GM20431 (cell line): ENCODE data around the gene UPF1.

Source experiments
- in situ Hi-C: fragments of 300-500 bp; cut with MseI, MboI; formaldehyde crosslinking; loops from one replicate; pipeline ENCODE4 v1.15.0; 2020; ENCODE audit warnings: low sequenced_read_pairs; ENCODE audit not compliant: unreplicated experiment

UPF1 gene

DNA sequence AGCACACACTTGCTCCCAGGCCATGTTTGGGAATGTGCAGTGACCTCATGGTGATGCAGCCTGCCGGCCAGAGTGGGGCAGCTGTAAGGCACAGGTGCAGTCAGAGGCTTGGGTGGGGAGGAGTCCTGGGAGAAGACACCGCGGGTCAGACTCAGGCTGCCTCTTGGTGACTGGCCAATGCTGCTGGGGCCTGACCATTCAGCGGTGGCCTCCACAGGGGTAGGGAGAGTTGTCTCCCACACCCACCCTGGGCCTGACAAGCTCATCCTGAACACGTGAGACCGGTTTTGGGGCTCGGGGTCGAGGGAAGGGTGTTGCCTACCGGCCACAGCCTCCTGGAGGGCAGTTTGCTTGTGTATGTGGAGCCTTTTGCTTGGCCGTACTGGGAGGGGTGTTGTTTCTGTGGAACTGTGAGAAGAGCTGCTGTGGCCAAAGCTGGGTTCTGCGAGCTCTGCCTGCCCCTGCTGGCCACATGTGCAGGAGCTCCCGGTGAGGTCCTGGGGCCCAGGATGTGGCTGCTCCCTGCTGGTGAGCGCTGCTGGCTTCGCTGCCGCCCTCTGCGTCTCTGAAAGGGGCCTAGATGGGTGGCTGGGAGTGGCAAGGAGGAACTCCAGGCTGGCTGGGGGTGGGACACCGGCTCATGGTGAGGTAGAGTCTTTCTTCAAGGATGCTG, 22.1 kb downstream of the UPF1 start:
- in situ Hi-C loops: no loop called here

DNA sequence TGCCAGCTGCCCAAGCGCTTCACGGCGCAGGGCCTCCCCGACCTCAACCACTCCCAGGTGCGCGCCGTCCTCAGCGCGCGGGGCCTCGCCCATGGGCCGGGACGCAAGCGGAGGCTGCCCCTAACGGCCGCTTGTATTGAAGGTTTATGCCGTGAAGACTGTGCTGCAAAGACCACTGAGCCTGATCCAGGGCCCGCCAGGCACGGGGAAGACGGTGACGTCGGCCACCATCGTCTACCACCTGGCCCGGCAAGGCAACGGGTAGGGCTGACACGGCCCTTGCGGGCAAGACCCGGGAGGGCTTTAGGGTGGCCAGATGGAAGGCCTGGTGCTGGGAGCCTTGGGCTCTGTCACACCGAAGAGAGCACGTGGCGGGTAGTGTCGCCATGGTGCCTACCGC, 23.2 kb downstream of the UPF1 start:
- in situ Hi-C loops: no loop called here

DNA sequence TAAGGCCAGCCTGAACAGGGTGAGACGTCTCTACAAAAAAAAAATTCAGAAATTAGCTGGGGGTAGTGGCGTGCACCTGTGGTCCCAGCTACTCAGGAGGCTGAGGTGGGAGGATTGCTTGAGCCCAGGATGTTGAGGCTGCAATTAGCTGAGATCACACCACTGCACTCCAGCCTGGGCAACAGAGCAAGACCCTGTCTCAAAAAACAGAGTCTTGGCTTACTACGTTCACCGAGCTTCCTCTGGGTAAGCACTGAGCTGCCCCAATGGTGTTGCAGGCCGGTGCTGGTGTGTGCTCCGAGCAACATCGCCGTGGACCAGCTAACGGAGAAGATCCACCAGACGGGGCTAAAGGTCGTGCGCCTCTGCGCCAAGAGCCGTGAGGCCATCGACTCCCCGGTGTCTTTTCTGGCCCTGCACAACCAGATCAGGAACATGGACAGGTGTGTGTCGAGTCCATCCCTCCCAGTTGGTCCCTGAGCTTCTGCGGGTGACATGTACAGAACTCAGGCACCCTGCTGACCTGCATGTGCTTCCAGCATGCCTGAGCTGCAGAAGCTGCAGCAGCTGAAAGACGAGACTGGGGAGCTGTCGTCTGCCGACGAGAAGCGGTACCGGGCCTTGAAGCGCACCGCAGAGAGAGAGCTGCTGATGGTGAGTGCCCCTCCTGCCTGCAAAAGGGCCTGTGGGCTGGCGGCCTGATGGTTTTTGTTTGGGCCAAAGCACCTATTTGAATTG, 24.1 kb downstream of the UPF1 start:
- in situ Hi-C loops: no loop called here

DNA sequence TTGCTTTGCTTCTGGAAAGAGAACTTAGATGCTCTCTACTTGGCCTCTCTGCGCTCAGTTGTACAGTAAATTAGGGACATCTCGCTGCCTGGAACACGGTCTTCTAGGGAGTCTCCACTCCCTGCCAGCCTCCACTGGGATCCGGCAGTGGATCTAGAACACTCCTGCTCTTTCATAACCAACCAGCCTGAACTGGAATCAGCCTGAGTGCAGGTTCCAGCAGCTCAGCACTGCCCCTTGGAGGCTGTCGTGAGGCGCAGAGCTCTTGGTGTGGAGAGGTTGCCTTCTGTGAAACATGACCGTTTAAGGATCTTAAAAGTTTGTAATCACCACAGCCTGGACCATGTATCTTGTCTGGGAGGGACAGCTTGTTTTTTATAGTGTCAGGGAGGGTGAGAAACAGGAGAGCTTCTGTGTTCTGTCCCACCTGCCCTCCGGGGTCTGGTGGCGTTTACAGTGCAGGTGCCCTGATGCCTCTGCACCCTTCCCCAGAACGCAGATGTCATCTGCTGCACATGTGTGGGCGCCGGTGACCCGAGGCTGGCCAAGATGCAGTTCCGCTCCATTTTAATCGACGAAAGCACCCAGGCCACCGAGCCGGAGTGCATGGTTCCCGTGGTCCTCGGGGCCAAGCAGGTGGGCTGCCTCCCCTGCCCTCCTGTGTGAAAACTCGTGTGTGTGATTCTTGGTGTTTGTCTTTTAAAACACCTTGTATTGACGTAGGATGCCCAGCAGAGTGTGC, 24.8 kb downstream of the UPF1 start:
- in situ Hi-C loops: no loop called here

DNA sequence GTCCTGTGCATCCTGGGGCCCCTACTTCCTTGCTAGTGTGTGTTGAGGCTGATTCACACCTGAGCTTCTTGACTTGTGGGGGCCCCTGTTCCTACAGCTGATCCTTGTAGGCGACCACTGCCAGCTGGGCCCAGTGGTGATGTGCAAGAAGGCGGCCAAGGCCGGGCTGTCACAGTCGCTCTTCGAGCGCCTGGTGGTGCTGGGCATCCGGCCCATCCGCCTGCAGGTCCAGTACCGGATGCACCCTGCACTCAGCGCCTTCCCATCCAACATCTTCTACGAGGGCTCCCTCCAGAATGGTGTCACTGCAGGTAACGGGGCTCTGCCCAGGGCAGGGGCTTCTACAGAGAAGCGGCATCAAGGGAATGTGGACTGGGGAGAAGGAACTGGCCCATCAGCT, 25.5 kb downstream of the UPF1 start:
- in situ Hi-C loops: no loop called here

DNA sequence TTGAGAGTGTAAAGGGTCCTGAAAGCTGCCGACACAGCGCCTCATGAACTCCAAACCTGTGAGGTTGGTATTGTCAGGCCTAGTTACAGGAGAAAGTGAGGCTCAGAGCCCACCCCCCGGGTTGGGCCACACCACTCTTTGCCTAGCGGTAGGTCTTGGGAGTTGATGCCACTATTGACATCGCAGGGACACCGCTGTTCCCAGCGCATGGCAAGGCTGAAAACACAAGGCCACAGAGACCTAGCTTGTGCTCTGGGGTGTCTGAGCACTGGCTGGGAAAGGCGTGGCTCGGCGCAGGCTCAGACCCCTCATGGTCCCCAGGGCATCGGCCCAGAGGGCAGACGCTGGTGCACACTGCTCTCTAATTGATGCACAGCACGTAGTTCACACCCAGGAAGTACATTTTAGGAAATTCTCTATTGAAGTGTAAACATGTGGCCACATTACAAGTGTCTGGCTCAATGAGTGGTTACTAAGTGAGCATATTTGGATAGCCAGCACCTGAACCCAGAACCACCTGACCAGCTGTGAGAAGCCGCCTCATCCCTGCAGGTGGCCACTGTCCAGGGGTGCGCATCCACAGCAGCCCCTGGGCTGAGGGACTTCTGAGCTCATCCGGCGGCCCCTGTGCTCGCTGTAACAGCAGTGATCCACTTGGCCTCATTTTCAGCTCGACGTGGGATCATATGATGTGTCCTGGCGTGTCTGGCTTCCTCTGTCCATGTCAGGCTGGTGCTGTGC, 27.3 kb downstream of the UPF1 start:
- in situ Hi-C loops: no loop called here

DNA sequence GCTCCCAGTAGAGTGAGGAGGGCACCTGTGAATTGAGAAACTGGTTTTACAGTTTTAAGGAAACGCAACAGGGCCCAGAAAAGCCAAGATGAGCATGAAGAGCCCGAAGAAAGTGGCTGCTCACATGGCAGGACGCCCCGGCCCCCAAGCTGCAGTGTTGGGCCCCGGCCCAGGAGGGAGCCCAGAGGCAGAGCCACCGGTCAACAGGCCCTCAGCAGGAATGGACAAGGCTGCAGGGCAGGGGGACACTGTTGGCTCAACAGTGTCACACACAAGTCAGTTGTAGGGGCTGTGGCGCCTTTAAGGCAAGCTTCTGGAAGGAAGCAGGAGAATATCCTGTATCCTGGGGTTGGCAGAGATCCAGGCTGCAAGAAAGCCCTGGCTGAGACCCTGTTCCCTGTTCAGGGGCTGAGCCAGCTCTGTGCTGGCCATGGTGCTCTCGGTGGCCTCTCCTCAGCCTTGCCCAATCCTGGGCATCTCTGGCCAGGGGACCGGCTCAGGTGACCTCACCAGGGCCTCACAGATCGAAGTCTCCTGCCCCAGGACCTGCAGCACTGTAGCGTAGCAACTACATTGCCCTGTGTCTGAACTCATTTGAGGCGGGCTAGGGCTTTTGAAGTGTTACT, 28.0 kb downstream of the UPF1 start:
- in situ Hi-C loops: no loop called here

DNA sequence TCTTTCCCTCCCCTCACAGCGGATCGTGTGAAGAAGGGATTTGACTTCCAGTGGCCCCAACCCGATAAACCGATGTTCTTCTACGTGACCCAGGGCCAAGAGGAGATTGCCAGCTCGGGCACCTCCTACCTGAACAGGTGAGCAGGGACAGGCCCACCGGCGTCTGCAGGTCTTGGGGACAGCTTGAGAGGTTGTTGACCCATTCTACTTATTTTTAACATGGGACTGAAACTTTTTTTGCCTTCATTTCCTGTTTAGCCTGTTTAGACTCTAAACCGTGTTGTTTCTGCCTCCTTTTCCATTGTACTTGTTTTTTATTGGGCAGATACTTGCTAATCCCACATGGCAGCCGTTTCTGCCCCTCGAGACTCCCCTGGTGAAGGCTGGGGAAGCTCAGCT, 28.5 kb downstream of the UPF1 start:
- in situ Hi-C loops: no loop called here

DNA sequence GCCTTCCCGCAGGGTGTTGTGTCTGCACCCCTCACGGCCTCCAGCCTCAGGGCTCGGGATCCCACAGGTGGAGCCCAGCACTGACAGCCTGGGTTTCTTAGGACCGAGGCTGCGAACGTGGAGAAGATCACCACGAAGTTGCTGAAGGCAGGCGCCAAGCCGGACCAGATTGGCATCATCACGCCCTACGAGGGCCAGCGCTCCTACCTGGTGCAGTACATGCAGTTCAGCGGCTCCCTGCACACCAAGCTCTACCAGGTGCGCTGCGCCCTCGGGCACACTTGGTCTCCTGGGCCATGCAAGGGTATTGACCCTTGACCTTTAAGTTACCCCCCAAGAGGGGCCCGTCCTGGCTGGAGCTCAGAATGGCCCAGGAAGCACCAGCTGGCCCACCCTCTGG, 29.0 kb downstream of the UPF1 start:
- in situ Hi-C loops: no loop called here

DNA sequence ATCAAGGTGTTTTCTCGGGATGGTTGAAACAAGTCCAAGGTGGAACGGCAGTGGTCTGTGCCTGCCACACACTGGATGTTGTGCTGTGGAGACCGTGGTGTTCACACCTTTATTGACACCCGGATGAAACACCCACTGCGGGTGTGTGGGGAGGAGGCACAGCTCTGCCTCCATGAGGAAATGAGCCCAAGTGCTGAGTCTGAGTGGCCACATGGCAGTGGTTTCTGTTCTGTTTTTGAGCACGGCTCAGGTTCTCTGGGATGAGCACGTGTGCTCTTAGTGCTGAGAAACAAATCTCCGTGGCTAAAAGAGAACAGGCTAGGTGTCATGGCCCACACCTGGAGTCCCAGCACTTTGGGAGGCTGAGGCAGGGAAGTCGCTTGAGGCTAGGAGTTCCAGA, 29.5 kb downstream of the UPF1 start:
- in situ Hi-C loops: no loop called here

DNA sequence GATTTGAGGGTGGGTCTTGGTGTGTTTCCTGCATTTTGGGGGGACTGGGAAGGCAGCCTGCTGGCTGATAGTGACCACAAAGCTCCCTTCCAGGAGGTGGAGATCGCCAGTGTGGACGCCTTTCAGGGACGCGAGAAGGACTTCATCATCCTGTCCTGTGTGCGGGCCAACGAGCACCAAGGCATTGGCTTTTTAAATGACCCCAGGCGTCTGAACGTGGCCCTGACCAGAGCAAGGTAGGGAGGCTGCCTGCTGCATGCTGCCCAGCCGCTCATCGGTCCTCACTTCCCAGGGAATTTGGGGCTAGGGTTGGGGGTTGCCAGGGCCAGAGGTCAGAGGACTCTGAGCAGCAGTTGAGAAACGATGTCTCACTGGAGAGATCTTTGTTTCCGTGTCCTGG, 30.2 kb downstream of the UPF1 start:
- in situ Hi-C loops: no loop called here

DNA sequence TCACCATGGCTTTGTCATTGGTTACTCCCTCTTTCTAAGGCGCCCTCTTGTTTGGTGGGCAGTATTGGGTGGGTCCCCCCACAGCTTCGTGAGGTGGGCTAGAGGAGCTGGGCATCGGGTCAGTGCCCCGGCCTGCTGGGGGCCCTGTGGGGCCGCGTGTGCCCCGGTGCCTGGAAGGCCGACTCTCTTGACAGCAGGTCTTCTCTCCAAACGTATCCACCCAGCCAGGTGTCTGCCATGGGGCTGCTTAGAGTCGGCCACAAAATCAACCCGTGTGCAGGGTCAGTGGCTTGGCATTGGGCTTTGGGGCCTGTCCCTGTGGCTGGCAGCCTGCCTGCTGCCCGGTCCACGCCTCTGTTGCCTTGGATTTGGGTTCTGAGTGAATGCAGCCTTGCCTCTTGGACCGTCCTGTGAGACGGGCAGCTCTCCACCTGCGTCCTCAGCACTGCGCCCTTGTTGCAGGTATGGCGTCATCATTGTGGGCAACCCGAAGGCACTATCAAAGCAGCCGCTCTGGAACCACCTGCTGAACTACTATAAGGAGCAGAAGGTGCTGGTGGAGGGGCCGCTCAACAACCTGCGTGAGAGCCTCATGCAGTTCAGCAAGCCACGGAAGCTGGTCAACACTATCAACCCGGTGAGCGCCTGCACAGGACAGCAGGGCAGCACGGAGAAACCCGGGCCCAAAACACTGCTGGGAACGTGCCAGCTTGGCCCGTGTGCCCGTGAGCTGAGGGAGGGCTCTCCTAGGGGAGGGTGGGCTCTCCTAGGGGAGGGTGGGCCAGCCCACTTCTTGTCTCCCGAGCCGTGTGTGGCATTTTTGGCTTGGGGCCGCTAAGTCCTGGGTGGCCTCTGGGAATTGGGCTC, 31.4 kb downstream of the UPF1 start:
- in situ Hi-C loops: no loop called here

DNA sequence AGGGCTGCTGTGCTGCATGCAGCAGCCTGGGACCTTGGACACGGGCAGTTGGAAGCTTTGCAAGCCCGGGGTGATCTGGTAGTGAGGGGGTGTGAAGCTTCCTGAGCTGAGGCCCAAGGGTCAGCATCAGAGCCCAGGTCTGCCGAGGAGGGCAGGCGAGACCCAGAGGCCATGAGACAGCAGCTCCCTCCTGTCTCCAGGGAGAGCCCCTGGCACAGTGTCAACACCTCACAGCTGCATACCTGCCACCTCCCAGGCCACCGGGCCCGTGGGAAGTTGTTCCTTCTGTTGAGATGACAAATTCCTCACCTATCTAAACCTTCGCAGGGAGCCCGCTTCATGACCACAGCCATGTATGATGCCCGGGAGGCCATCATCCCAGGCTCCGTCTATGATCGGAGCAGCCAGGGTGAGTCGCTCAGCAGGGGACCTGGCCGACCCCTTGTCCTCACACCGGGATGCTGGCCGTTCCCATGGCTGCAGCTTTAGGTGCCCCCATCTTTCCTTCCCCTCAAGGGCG, 32.1 kb downstream of the UPF1 start:
- in situ Hi-C loops: no loop called here

DNA sequence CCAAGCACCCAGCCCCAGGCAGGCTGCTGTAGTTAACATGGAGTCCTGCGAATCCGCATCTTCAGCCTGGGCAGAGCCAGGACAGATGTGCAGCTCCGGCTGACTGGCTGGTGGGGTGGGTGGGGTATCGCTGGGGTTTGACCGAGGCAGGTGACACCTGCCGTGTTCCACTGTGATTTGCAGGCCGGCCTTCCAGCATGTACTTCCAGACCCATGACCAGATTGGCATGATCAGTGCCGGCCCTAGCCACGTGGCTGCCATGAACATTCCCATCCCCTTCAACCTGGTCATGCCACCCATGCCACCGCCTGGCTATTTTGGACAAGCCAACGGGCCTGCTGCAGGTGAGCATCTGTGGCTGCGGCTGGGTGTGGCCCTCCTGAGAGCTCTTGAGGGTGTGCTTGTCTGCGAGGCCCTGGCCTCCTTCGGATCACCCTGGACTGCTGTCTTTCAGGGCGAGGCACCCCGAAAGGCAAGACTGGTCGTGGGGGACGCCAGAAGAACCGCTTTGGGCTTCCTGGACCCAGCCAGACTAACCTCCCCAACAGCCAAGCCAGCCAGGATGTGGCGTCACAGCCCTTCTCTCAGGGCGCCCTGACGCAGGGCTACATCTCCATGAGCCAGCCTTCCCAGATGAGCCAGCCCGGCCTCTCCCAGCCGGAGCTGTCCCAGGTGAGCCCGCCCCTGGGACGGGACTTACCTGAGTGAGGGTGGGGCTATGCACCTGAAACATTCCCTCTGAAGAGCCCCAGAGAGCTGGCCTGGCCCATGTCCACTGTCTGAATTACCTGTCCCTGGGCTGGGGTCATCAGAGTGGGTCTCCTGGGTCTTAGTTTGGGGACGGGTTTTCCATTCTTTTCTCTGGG, 33.6 kb downstream of the UPF1 start:
- in situ Hi-C loops: no loop called here

DNA sequence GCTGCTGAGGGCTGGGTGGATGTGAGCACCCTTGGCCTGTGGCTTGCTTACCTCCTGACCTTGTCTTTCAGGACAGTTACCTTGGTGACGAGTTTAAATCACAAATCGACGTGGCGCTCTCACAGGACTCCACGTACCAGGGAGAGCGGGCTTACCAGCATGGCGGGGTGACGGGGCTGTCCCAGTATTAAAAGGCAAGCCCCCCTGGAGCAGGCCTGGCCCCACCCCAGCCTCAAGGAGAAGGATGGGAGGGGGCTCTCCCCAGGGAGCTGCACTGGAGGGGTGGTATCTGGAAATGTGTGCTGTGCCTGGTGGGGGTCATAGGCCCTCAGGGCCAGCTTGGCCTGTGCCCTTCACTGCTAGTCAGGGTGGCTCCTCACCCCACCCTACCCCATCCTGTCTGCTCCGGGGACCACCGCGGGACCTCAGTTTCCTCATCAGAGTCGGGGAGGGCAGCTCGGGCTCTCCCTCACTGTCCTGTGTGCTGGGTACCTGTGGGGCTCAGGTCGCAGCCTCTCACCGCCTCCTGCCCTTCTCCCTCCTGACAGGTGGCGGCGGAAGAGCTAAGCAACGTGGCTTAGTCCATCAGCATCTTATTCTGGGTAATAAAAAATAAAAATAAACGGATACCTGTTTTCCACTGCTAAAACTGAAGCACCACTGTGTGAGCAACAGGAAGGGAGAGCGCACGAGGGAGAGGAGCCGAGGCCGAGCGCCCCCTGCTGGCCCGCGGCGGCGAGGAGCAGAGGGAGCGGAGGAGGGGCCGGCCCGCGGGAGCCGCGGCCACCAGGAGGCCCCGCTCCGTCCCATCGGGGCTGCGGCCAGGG, 34.4 kb downstream of the UPF1 start:
- in situ Hi-C loops: no loop called here

DNA sequence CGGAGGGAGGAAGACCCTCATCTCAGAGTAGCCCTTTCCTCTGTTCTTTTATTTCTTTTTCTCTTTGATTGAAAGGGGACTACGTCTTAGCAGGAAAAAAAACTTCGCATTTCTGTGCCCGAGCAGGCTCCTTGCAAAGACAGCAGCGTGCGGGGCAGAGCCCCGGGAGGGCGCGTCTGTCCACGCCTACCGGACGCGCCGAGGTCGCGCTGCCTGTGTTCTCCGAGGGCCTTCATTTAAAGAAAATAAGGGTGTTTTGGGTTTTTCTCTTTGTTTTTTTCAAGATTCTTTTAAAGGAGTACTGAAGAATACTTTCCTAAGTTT, 35.0 kb downstream of the UPF1 start:
- in situ Hi-C loops: no loop called here

DNA sequence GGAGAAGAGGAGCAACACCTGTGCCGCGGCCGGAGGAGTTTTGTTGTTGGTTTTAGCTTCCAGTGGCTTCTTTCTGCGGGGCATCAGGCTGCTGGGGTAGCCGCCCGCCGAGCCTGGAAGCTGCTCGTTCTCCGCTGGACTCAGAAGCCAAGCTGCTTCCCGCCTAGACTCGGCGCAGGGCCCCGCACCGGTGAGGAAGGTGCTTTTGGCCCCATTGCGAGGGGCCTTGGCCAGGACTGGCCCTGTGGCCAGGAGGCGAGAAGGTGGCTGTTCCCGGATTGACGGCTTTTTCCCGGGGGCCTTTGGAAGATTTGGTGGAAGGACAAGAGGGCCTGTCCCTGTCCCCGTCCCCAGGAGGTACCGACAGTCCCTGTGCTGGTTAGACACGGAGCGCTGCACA, 35.4 kb downstream of the UPF1 start:
- in situ Hi-C loops: no loop called here
